GM21390 (cell line): ENCODE measurements around the gene ICOSLG.
"Not testable (repeated sequence)": the region's sequence is repeated elsewhere in the genome, so short reads cannot be mapped to it uniquely, and the experiment has no call there.

Experiments used
- ATAC-seq: cut with Tn5 transposase; IDR thresholded peaks from one replicate; pipeline ENCODE4 v1.9.1; 2021; ENCODE audit not compliant: unreplicated experiment

The ICOSLG gene

GRCh38 chr21:44265734-44266270 lies 25.1 kb upstream of the ICOSLG start:
- ATAC-seq = no peak

GRCh38 chr21:44263768-44264167 lies 23.0 kb upstream of the ICOSLG start:
- no peak for ATAC-seq

DNA sequence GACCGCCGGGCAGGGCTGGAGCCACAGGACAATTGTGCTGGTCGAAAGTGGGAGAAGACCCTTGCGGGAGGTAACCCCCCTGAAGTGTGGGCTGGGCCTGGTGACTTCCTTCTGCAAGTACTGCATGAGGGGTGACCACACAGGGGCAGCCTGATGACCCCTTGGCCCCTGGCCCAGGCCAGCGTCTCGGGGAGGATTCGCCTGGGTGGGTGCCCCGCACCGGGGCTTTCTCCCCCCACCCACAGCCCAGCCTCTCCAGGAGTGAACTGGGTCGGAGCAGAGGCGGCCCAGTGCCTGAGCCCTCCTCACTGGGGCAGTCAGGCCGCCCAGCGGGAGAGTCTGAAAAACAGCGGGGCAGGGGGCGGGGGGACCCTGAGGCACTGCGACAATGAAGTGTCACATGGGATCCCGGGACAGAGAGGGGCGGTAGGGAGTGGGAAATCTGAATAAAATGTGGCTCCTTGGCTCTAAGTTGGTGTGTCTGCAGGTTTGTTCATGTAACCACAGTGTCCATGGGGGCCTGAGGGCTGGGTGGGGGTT lies 22.5 kb upstream of the ICOSLG start:
- no peak for ATAC-seq

GRCh38 chr21:44262338-44263056 lies 21.8 kb upstream of the ICOSLG start:
- ATAC-seq = no peak

GRCh38 chr21:44261675-44262295 lies 21.0 kb upstream of the ICOSLG start, which contains the start of gene DNMT3L:
DNMT3L (minus strand) TSS chr21:44261897; CDS start chr21:44261259, 638 bp downstream.
- no peak for ATAC-seq

DNA sequence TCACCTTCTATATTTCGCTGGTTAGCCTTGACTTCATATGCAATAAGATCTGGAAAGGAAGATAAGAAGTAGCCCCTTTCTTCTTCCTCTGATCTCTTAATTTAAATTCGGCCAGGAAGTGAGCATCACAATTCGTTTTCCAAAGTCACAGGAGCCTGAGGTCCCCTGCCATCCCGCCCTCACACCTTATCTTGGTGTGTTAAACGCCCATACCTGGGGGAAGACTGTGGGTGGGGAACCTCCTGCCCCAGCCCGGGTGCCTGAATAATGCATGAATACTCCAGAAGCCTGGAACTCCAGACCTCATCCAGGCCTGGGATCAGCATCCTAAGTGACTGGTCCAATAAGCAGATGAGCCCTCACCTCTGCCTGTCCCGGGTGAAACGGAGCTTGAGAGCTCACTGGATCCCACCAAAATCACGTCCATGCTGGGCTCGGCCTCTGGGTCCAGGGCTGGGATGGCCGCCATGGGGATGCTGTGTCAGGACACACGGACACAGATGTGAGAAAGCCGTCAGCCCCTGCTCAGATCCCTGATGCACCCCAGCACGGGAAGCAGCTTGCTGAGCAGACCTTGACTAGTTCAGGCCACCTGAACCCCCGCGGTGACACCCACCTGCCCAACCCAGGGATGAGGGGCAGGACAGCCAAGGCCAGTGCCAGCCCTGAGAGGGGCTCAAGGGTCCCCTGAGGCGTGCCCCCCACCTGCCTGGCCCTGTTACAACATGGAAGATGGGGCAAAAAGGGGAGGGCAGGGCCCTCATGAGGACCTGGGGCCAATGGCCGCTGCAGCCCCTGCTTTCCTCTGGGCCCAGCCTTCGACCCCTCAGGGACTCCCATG lies 20.3 kb upstream of the ICOSLG start:
- no peak for ATAC-seq

GRCh38 chr21:44260066-44260465 lies 19.3 kb upstream of the ICOSLG start:
- no peak for ATAC-seq

DNA sequence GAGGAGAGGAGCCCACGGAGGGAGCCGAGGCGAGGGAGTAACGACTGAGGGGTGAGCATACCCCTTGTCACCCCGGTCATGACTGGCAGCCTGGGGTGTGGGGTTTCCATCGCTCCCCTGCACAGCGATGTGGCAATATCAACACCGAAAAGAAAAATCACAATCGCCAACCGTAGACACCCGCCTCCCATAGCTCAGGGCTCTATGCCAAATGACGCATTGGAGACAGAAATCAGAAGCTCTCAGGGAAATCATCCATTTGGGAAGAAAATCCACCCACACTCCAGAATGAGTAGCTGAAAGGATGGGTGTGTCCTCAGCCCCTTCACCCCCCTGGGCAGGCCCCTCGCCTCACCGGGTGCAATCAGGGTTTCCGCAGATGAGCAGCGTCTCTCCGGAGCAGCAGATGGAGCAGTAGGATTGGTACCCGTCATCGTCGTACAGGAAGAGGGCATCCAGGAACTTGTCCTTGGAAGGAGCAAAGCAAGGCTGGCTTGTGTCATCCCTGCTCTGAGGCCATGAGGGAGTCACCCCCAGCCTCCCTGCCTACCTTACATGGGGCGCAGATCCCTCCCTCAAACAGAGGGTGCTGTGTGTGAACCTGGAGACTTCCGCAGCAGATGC lies 18.5 kb upstream of the ICOSLG start:
- no peak for ATAC-seq

DNA sequence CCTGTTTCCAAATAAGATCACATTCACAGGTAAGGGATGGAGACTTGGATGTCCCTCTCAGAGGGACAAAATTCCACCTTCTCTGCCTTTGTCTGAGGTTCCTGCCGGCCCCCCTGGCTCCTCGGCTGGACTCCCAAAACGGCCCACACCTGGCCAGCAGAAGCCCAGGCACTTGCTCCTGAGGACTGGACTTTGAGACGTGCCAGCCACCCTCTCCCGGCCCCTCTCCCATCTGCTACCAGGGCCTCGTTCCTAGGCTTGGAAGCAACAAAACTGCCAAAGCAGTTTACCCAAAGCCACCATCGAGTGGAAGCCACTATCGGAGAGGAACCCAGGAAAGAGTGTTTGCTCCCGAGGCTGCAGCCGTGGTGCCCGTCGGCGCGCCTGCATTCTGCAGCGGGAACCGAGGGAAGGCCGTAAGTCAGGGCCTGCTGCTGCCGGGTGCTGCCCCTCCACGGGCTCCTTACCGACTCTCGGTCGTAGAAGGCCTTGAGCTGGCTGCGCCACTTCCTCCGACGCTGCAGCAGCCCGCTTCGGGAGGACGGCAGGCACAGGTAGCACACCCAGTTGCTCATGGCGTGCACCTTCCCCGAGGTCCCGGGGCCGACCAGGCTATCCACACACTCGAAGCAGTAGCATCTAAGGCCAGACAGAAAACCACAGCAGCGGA lies 17.4 kb upstream of the ICOSLG start:
- ATAC-seq = no peak

- no peak for ATAC-seq
These were observed 14.8 kb upstream of the ICOSLG start for GRCh38 chr21:44255511-44255981.

DNA sequence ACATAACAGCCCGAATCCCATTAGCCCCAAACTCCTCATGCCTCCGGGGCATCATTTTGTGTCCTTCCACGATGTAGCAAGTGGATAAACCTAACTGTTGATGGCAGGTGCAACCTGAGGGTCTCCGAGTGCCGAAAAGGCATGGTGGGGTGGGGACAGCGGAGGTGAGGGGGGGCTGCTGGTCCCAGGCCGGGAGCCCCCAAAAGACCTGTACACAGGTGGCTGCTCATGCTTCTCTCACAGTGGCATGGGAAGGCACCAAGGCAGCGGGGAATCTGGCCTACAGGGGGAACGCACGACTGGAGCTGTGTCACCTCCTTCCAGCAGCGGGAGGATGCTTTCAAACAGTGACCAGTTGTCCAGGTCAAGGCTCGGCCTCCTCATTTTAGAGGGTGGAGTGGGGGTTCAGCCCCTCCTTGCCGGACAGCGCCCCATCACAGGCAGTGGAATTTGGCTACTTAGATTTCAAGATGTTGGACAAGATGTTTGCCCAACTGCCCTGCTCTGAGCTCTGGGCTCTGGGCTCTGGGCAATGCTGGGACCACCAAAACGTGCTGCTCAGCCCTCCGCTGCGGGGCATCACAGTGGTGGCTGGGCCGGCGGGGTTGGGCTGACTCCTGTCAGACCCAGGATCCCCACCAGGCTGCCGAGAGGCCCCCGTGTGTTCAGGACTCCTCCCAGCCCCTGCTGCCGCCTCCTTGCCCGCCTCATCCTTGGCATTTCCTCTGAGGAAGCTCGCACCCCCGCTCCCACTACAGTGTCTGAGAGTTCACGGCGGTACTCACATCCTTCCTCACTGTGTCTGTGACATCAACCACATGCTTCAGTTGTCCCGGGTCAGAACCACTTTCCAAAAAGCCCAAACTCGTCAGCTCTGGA lies 13.3 kb upstream of the ICOSLG start:
- ATAC-seq = no peak

GRCh38 chr21:44249204-44250037 lies 8.7 kb upstream of the ICOSLG start:
- ATAC-seq = not testable (repeated sequence)

- not testable (repeated sequence) for ATAC-seq
These were observed 7.2 kb upstream of the ICOSLG start for GRCh38 chr21:44247904-44248303.

DNA sequence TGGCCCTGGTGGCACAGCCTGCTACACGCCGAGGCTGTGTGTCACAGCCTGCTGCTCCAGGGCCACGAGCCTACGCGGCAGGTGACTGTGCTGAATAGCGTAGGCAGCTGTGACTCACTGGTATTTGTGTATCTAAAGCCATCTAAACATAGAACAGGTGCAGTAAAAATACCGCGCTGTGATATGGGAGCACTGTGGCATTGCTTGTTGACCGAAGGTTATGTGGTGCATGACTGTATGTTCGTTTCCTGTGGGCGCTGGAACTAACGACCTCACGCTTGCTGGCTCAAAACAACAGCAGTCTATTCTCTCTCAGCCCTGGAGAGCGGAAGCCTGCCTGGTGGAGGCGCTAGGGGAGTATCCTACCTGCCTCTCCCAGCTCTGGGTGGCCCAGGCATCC lies 3.2 kb upstream of the ICOSLG start:
- peak; percentile 44 for ATAC-seq

DNA sequence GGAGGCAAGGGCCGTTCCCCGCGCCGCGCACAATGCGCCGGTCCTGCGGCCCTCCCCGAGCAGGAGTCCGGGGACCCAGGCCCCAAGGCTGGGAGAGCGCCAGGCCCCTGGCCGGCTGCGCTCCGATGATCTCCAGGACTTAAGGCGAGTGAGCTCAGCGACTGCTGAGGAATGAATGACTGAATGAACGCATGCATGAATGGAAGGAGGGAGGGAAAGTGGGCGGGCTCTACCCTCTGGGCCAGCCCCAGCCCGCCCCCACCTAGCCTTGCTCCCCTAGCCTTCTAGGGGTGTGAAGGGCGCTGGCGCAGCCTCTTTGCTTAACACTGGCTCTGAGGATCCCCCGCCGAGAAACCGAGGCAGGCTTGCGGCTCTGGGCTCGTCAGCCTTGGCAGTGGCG lies 538 bp upstream of the ICOSLG start:
- ATAC-seq = not testable (repeated sequence)

GRCh38 chr21:44240353-44240752 lies 390 bp downstream of the ICOSLG start:
- ATAC-seq = not testable (repeated sequence)

DNA sequence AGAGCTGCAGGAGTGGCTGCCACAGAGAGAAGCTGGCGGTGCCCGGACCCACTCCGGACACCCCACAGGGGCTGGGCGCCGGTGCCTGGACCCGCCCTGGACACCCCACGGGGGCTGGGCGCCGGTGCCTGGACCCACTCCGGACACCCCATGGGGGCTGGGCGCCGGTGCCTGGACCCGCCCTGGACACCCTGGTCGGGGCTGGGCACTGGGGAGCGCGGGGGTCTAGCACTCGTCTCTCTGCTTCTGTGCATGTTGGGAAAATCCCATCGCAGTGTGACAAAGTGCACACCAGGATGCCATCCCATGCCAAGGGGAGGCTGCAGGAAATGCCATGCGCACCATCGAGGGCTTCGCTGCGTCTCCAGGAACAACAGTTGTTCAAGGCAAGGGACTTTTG lies 11.2 kb downstream of the ICOSLG start:
- not testable (repeated sequence) for ATAC-seq

DNA sequence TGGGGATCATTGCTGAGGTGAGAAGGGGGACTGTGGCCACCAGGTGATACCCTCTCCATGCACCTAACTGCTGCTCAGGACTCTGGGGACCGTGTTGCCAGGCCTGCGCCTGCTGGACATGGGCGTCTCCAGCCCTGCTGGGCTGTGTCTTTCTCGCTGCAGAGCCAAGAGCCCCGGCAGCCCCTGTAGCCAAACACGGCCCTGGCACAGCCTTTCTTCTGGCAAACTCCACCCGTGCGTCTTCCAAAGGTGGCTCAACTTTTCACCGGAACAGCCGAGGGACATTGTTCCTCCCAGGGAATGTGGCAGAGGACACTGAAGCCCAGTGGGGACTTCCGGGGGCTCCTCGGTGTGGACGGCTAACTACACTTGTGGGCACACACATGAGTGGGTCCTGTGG lies 12.6 kb downstream of the ICOSLG start:
- ATAC-seq = not testable (repeated sequence)
